DOHH2 (cell line): ENCODE data around the gene ADGB.

Experiments
- EZH2phosphoT487 ChIP-seq: fragments of 200-600 bp; sonication (generic); IDR thresholded peaks from 2 replicates; pipeline ENCODE4 v1.6.1; 2017; ENCODE audit warnings: borderline replicate concordance, mild to moderate bottlenecking, antibody characterized with exemption, low read length, moderate library complexity, mixed read lengths
- TF ChIP-seq, protein P1 (sequence below): fragments of 200-600 bp; sonication (generic); IDR thresholded peaks from one replicate; pipeline ENCODE4 v1.5.1; 2014; ENCODE audit warnings: antibody characterized with exemption, mild to moderate bottlenecking, low read depth, low read length; ENCODE audit not compliant: poor library complexity, severe bottlenecking

DNA sequence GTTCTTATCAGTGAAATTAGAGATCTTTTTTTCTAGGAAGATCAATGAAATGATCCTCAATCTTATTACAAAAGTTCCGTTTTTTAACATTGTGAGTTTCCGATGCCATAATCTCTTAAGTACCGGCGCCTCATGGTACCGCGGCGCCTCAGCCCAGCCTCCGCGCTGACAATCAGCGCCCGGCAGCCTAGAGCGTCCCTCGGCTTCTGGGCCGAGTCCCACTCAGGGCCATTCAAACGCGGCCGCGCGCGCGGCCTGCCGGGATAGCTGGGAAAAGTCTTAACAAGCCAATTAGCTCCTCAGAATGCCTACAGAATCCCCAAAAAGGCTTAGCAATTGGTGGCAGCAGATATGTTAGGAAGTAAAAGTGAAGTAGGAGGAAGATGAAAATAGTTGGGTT, 204.8 kb downstream of the ADGB start:
- TF ChIP-seq, protein P1, sequence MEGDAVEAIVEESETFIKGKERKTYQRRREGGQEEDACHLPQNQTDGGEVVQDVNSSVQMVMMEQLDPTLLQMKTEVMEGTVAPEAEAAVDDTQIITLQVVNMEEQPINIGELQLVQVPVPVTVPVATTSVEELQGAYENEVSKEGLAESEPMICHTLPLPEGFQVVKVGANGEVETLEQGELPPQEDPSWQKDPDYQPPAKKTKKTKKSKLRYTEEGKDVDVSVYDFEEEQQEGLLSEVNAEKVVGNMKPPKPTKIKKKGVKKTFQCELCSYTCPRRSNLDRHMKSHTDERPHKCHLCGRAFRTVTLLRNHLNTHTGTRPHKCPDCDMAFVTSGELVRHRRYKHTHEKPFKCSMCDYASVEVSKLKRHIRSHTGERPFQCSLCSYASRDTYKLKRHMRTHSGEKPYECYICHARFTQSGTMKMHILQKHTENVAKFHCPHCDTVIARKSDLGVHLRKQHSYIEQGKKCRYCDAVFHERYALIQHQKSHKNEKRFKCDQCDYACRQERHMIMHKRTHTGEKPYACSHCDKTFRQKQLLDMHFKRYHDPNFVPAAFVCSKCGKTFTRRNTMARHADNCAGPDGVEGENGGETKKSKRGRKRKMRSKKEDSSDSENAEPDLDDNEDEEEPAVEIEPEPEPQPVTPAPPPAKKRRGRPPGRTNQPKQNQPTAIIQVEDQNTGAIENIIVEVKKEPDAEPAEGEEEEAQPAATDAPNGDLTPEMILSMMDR = no peak
- TF ChIP-seq EZH2phosphoT487 = no peak
